MM.1S (cell line): Measurements from ENCODE around the gene AUTS2.

Source experiments
- DNase-seq: peaks from one replicate; pipeline ENCODE4 v3.0.0-alpha.2; 2015
- H2AFZ ChIP-seq: fragments of 300-600 bp; sonication (generic); 2 replicates; pipeline ENCODE4 v1.6.0; 2016; ENCODE audit warnings: antibody characterized with exemption, low read length
- H3F3A ChIP-seq: fragments of 300-600 bp; sonication (generic); 2 replicates; pipeline ENCODE4 v1.6.1; 2016; ENCODE audit warnings: mild to moderate bottlenecking, antibody characterized with exemption, low read length, moderate library complexity, mixed read lengths; ENCODE audit not compliant: insufficient read depth
- H3K27ac ChIP-seq: fragments of 300-600 bp; sonication (generic); 2 replicates; pipeline ENCODE4 v1.5.1; 2016; ENCODE audit warnings: mild to moderate bottlenecking, low read length
- H3K27me3 ChIP-seq: fragments of 300-600 bp; sonication (generic); replicated peaks from 2 replicates; pipeline ENCODE4 v1.6.0; 2016; ENCODE audit warnings: low read length; ENCODE audit not compliant: insufficient read depth
- H3K36me3 ChIP-seq: fragments of 300-600 bp; sonication (generic); replicated peaks from 2 replicates; pipeline ENCODE4 v1.6.1; 2016; ENCODE audit warnings: mild to moderate bottlenecking, low read length, mixed read lengths; ENCODE audit not compliant: insufficient read depth
- H3K4me1 ChIP-seq: fragments of 300-600 bp; sonication (generic); 2 replicates; pipeline ENCODE4 v1.6.1; 2016; ENCODE audit warnings: low read length, mixed read lengths
- H3K4me2 ChIP-seq: fragments of 300-600 bp; sonication (generic); 2 replicates; pipeline ENCODE4 v1.6.0; 2016; ENCODE audit warnings: low read depth, low read length
- H3K4me3 ChIP-seq: fragments of 300-600 bp; sonication (generic); 2 replicates; pipeline ENCODE4 v1.5.1; 2016; ENCODE audit warnings: low read length, mixed read lengths
- H3K79me2 ChIP-seq: fragments of 300-600 bp; sonication (generic); 2 replicates; pipeline ENCODE4 v1.6.1; 2016; ENCODE audit warnings: mixed run types, low read length, mixed read lengths
- H3K9ac ChIP-seq: fragments of 300-600 bp; sonication (generic); 2 replicates; pipeline ENCODE4 v1.6.1; 2016; ENCODE audit warnings: low read length, mixed read lengths
- H3K9me2 ChIP-seq: fragments of 300-600 bp; sonication (generic); replicated peaks from 2 replicates; pipeline ENCODE4 v1.6.1; 2016; ENCODE audit warnings: mild to moderate bottlenecking, low read length, mixed read lengths; ENCODE audit not compliant: insufficient read depth
- H3K9me3 ChIP-seq: fragments of 300-600 bp; sonication (generic); replicated peaks from 2 replicates; pipeline ENCODE4 v1.6.1; 2016; ENCODE audit warnings: mild to moderate bottlenecking, low read length, mixed read lengths; ENCODE audit not compliant: insufficient read depth
- H4K20me1 ChIP-seq: fragments of 300-600 bp; sonication (generic); 2 replicates; pipeline ENCODE4 v1.6.1; 2016; ENCODE audit warnings: mild to moderate bottlenecking, low read length, moderate library complexity, mixed read lengths; ENCODE audit not compliant: insufficient read depth
- CTCF ChIP-seq: fragments of 300-600 bp; sonication (generic); IDR thresholded peaks from 2 replicates; pipeline ENCODE4 v1.5.1; 2016; ENCODE audit warnings: antibody characterized with exemption, low read length, mixed read lengths
- EZH2 ChIP-seq: fragments of 300-600 bp; sonication (generic); optimal IDR thresholded peaks from 2 replicates; pipeline ENCODE3; 2017; ENCODE audit warnings: low read depth, mild to moderate bottlenecking, antibody characterized with exemption, low read length, mixed read lengths
- EZH2phosphoT487 ChIP-seq: fragments of 300-600 bp; sonication (generic); IDR thresholded peaks from 2 replicates; pipeline ENCODE4 v1.6.1; 2018; ENCODE audit warnings: antibody characterized with exemption, low read length

AUTS2 gene

GRCh38 chr7:69663911-69664832, 65.9 kb downstream of the AUTS2 start:
- no peaks in the 10 kb centered on the region for H3K36me3 ChIP-seq
- H3K79me2 ChIP-seq: no peaks in the 10 kb centered on the region
- no peaks in the 10 kb centered on the region for H3K27me3 ChIP-seq
- no peak overlapping the region for H3K27ac ChIP-seq
- H4K20me1 ChIP-seq: no peaks in the 10 kb centered on the region
- H2AFZ ChIP-seq: no peak overlapping the region
- no peak overlapping the region for H3K4me2 ChIP-seq
- no peak for DNase-seq
- TF ChIP-seq CTCF (no peak), EZH2phosphoT487 (no peak), EZH2 (no peak)
- no peaks in the 10 kb centered on the region for H3K4me1 ChIP-seq
- H3K9me2 ChIP-seq: no peaks in the 10 kb centered on the region
- no peak overlapping the region for H3K9ac ChIP-seq
- no peaks in the 10 kb centered on the region for H3K9me3 ChIP-seq
- no peaks in the 10 kb centered on the region for H3F3A ChIP-seq
- no peak overlapping the region for H3K4me3 ChIP-seq

GRCh38 chr7:69665369-69665768, 67.1 kb downstream of the AUTS2 start:
- no peaks in the 10 kb centered on the region for H3K9me2 ChIP-seq
- H3K79me2 ChIP-seq: no peaks in the 10 kb centered on the region
- H3K4me3 ChIP-seq: no peak overlapping the region
- no peaks in the 10 kb centered on the region for H3K9me3 ChIP-seq
- H2AFZ ChIP-seq: no peak overlapping the region
- no peak overlapping the region for H3K27ac ChIP-seq
- H4K20me1 ChIP-seq: no peaks in the 10 kb centered on the region
- H3K4me1 ChIP-seq: no peaks in the 10 kb centered on the region
- no peaks in the 10 kb centered on the region for H3K36me3 ChIP-seq
- no peak overlapping the region for H3K4me2 ChIP-seq
- TF ChIP-seq CTCF (no peak), EZH2phosphoT487 (no peak), EZH2 (no peak)
- H3F3A ChIP-seq: no peaks in the 10 kb centered on the region
- H3K9ac ChIP-seq: no peak overlapping the region
- no peaks in the 10 kb centered on the region for H3K27me3 ChIP-seq
- DNase-seq: no peak

- H3F3A ChIP-seq: no peaks in the 10 kb centered on the region
- no peaks in the 10 kb centered on the region for H4K20me1 ChIP-seq
- H3K36me3 ChIP-seq: no peaks in the 10 kb centered on the region
- H3K4me1 ChIP-seq: no peaks in the 10 kb centered on the region
- no peak overlapping the region for H3K9ac ChIP-seq
- TF ChIP-seq EZH2 (no peak), EZH2phosphoT487 (no peak), CTCF (no peak)
- H3K27me3 ChIP-seq: no peaks in the 10 kb centered on the region
- H3K4me2 ChIP-seq: no peak overlapping the region
- no peaks in the 10 kb centered on the region for H3K9me3 ChIP-seq
- no peak overlapping the region for H2AFZ ChIP-seq
- no peak overlapping the region for H3K4me3 ChIP-seq
- H3K9me2 ChIP-seq: no peaks in the 10 kb centered on the region
- DNase-seq: no peak
- H3K27ac ChIP-seq: no peak overlapping the region
- no peaks in the 10 kb centered on the region for H3K79me2 ChIP-seq
These were observed 70.1 kb downstream of the AUTS2 start for GRCh38 chr7:69668339-69668870.
